ENCODE measurements around the gene PDE8B.

DNA sequence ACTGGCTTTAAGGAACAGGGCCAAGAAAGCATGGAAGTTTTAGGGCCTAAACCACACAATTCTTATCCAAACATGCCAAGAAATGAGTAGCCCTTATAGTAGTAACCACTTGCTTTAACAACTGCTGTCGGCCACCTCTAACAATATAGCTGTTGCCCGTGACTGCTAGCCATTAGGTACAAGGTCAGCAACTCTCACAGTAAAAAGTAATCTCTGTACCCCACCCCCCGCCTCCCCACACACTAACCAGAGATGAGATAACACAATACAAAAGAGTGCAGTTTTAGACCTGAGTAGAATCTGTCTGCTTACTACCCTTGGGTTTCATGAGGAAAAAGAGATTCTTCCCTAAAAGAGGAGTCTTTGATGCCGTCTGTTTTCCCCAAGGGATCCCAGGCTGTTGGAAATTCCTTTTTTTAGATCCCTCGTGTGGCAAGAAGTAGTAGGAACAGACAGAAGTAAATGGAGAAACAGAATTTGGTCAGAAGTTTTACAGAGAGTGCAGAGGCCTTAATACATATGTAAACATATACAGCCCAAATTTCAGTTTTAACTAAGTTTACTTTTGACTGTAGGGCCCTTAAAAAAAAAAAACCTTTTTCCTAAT, 187.3 kb downstream of the PDE8B start:
- TF ChIP-seq FOXM1 (IDR thresholded peaks at IDR 0.05; ENCODE audit: borderline replicate concordance) (no peak), SP1 (IDR thresholded peaks at IDR 0.05) (no peak), NFRKB (IDR thresholded peaks at IDR 0.05) (no peak), BHLHE40 (IDR thresholded peaks at IDR 0.05; ENCODE audit: borderline replicate concordance) (no peak), FOXK2 (IDR thresholded peaks at IDR 0.05) (no peak), FOXA1 (IDR thresholded peaks at IDR 0.05) (no peak)
